SHP77 treated with DMSO at 0.1 percent for 48 hours (cell line): ENCODE measurements around the gene ZFY.

ENCODE experiments used
- DNase-seq: peaks from one replicate; lab custom pipeline; 2025; lab: John Stamatoyannopoulos, UW

ZFY gene

GRCh38 chrY:2934861-2935715 lies at the start of gene ZFY:
Gene ZFY, plus strand, starts transcription at chrY:2935381. Its CDS starts 18,556 bp downstream, at chrY:2953937.
- DNase-seq: no peak

DNA sequence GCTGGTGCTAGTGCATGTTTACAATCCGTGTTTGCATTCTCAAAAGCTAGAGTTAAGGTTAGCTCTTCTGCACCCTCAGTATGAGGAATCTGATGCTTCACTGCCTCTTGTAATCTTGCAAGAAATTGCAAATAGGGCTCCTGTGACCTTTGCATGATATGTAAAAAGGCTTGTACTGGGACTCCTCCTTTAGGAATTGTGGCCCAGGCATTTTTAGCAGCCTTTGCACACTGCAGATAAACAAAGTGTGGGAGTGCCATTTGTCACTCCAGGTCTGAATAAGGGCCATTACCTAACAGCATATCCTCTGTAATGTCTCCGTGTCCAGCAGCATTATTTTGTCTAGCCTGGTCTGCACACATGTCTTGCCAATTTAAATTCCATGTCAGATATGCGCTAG lies 49.3 kb upstream of the ZFY start:
- DNase-seq: no peak

- no peak for DNase-seq
These were observed 47.8 kb upstream of the ZFY start for GRCh38 chrY:2887386-2887785.

DNA sequence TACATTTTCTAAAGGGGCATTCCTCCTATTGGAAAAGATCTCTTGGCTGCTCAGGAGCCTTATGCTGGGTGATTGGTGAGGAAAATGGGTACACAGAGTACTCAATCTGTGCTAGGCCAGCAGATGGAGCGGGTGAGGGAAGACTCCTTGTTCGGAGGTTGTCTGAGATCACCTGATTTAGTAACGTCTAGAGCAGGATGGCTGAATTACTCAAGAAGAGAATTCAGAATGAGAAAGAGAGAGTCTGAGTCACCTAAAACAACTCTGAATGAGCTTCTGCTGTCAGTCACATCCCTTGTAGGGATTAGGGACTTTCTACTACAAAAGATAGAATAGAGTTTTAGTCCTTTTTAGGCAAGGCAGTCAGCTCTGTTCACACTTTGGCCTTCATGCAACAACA lies 47.2 kb upstream of the ZFY start:
- DNase-seq: no peak

- DNase-seq: no peak
These were observed 41.7 kb upstream of the ZFY start for GRCh38 chrY:2893471-2893870.

DNA sequence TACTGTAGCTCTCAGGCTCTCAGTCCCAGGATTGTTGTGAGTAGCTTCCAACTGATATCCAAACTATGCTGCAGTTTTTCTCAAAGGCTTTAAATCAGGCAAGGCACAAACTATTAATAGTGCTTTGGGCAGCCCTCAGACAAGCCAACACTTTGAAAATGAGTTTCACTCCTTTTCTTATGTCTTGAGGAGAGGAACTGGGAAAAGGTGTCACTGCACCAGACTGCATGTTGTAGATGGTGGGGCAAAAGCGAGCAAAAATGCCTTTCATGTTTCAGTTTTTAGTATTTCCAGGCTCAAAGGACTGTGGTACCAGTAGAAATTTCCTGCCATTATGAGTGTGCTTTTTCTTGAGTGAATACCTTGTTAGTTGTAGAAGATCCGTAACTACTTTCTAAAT lies 39.1 kb upstream of the ZFY start:
- no peak for DNase-seq

- no peak for DNase-seq
These were observed 27.8 kb upstream of the ZFY start for GRCh38 chrY:2907356-2907755.

DNA sequence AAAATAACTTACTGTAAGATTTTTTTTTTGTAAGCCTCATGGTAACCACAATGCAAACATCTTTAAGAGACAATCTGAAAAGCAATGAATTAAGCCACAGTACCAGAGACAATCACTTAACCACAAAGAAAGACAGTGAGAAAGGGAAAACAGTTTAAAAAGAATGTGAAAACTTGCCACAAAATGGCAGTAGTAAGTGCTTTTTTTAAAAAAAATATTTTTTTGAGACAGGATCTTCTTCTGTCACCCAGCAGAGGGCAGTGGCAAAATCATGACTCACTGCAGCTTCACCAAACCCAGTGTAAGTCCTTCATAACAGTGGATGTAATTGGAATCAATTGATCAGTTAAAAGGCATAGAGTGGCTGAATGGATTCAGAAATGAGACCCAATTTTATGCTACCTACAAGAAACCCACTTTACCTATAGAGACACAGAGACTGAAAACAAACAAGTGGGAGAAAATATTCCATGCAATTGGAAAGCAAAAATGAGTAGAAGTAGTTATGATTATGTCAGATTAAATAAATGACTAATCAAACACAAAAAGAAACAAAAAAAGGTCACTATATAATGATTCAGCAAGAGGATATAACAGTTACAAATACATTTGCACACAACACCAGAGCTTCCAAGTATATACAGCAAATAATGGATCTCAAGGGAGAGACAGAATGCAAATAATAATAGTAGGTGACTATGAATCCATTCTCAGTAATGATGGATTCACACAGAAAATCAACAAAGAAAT lies 21.9 kb upstream of the ZFY start:
- DNase-seq: no peak

DNA sequence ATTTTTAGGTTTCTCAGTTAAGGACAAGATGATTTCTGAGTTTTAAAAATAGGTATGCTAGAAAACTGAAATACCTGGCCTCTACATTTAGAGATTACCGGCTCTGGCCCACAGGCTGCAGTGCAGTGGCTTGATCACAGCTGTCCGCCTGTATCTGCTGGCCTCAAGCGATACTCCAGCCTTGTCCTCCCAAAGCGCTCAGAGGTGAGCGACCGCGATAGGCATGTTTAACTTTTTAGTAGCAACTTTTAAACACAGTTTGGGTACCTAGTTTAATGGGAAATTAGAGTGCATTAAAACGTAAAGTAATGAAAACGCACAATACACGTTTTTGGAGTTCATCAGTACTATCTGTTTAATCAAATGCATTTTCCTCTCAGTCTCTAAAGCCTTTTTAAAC lies 1.1 kb upstream of the ZFY start:
- no peak for DNase-seq

DNA sequence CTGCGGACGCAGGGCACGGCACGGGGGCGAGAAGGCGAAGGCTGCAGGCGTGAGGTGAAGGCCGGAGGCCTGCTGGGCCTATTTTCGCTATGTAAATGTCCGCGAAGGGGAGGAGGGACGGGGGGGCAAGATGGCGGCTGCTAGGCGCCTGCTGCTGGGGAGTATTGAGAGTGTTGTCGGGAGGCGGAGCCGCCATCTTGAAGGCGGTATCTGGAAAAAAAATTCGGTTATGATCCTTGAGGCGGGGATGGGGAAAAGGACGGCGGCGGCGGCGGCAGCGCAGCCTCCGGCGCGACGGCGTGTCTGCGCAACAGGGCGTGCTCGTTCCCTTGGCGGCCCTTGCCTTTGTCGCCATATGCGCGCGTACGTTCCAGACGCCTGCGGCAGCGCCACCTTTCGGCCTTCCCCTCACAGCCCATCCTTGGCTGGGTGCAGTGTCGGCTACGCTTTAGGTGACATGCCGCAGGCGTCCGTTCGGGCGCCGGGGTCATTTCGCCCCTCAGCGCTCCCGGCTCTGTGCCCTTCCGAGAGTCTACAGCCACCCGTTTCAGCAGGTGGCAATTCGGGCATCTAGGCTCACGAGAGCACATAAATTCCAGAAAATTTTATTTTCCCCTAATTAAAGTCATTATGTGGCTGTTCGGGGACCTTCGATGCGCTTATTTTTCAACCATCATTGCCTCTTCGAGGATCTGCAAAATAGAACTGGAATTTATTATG lies 695 bp downstream of the ZFY start:
- DNase-seq: no peak

DNA sequence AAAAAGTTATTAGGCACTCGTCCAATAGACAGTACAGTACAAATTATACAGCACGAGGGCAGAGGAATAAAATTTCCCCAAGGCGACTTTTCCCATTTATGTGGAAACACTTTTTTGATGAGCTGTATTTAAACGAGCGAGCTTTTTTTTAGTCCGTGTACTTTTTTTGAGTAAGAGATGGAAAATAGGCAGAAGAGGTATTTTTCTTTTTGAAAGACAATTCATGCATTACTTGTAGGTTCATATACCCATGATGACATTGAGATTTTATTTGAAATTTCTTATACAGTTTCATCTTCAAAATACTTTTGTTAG lies 1.2 kb downstream of the ZFY start:
- DNase-seq: no peak

DNA sequence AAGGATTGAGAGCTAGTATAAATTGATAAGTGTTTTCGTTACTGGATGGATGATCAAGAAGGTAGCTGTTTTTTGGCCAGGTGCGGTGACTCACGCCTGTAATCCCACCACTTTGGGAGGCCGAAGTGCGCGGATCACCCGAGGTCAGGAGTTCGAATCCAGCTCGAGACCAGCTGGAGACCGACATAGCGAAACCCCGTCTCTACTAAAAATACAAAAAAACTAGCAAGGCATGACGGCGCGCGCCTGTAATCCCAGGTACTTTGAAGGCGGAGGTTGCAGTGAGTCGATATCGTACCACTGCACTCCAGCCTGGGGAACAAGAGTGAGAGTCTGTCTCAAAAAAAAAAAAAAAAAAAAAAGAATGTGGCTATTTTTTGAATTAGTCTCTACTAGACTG lies 2.0 kb downstream of the ZFY start:
- no peak for DNase-seq

GRCh38 chrY:2949590-2950252 lies 14.5 kb downstream of the ZFY start:
- DNase-seq: no peak

- no peak for DNase-seq
These were observed 15.5 kb downstream of the ZFY start for GRCh38 chrY:2950655-2951054.

- DNase-seq: no peak
These were observed 17.7 kb downstream of the ZFY start for GRCh38 chrY:2952912-2953311.

GRCh38 chrY:2954735-2955134 lies 19.6 kb downstream of the ZFY start:
- DNase-seq: no peak

DNA sequence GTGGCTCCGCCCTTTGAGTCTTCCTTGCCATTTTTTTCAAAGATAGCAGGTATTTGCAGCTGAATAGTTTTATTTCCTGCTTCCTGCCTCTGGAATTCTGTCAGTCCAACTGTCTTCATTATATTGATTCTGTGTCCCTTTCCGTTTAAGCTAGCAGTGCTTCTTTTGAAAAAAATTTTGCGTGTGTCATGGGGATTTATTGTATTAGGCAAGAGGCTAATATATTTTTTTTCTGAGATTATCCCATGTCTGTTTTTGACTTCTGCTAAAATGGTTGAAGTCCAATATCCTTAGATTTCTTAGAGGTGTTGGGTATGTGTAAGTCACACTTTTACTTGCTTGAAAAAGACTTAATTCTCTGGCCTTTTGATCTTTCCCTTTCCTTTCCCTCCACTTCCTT lies 20.4 kb downstream of the ZFY start:
- DNase-seq: no peak

GRCh38 chrY:2962061-2962460 lies 26.9 kb downstream of the ZFY start:
- DNase-seq: no peak

DNA sequence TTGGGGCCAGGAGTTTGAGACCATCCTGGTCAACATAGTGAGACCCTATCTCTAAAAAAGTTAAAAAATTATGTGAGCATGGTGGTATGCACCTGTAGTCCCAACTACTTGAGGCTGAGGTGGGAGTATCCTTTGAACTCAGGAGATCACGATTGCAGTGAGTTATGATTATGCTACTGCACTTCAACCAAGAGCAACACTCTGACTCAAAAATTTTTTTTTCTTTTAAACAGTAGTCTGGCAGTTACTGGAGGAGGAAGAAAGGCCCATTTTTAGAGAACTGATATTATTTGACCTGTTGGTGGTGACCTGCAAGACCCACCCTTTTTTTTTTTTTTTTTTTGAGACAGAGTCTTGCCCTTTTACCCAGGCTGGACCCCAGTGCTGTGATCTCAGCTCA lies 29.6 kb downstream of the ZFY start:
- no peak for DNase-seq

GRCh38 chrY:2965629-2966028 lies 30.4 kb downstream of the ZFY start:
- DNase-seq: no peak

GRCh38 chrY:2969561-2969960 lies 34.4 kb downstream of the ZFY start:
- DNase-seq: no peak

DNA sequence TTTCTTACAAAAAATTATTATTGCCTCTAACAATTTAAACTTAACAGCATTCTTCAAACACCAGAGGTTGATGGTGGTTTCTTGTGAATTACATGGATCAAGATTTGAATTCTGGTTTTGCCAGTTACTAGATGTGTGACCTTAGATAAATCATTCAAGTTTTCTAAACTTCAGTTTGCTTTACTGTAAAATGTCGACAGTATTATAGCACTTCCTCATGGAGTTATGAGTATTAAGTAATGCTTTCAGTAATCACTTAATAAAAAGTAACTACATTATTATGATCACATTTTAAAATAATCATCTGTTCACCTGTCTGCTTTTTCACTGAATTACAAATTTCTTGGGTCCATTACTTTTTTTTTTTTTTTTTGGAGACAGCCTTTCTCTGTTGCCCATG lies 37.5 kb downstream of the ZFY start:
- DNase-seq: no peak
